ENCODE results near the gene TDRD12.

TDRD12 gene

DNA sequence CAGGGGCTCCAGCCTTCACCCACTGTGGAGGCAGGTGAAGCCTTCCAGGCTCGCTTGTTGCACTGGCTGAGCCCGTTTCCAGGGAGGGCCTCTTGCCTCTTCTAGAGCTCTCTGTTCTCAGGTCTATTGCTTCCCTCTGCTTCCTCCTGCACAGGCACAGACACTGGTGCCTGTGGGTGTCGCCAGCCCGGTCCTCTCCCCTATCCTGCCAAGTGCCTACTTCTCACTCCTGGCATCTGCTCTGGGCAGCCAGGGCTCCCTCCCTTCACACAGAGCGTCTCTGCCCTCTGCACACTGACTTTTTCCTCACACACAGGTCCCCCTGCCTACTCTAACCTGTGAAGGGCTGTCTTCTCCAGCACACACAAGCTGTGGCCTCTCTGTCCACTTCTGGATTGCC lies 89.7 kb downstream of the TDRD12 start:
- TF ChIP-seq, protein P1, sequence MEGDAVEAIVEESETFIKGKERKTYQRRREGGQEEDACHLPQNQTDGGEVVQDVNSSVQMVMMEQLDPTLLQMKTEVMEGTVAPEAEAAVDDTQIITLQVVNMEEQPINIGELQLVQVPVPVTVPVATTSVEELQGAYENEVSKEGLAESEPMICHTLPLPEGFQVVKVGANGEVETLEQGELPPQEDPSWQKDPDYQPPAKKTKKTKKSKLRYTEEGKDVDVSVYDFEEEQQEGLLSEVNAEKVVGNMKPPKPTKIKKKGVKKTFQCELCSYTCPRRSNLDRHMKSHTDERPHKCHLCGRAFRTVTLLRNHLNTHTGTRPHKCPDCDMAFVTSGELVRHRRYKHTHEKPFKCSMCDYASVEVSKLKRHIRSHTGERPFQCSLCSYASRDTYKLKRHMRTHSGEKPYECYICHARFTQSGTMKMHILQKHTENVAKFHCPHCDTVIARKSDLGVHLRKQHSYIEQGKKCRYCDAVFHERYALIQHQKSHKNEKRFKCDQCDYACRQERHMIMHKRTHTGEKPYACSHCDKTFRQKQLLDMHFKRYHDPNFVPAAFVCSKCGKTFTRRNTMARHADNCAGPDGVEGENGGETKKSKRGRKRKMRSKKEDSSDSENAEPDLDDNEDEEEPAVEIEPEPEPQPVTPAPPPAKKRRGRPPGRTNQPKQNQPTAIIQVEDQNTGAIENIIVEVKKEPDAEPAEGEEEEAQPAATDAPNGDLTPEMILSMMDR (IDR thresholded peaks at IDR 0.05) = no peak
- Histone ChIP-seq H3K27ac (no peak overlapping the region), H3K9me3 (no peaks in the 10 kb centered on the region), H3K27me3 (peaks cover 29% of the 10 kb centered on the region), H3K36me3 (no peaks in the 10 kb centered on the region), H3K4me1 (ENCODE audit: control insufficient read depth in 1 of 2, insufficient read depth in 1 of 2, low read depth in 1 of 2, low read length in 1 of 2) (no peaks in the 10 kb centered on the region), H3K4me3 (ENCODE audit: low read depth in 1 of 2, low read length in 1 of 2) (no peak overlapping the region)

DNA sequence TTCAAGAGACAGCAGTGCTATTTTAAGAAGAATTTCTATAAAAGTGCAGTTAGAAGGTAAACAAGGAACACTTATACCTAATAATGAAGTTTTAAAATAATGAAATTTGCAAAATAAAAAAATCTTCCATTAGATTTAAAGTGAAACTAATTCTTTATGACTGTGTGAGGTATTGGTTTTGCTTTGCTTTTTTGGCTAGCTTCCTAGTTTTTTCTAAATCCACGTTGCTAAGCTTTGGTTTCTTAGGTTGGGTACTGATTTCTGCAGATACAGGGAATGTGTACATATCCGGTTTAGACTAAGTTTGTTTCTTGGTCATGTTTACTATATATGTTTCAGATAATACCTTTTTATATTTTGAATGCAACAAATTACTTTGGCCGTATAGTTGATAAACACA lies 90.2 kb downstream of the TDRD12 start:
- no peaks in the 10 kb centered on the region for H3K36me3 ChIP-seq
- no peak overlapping the region for H3K4me3 ChIP-seq (ENCODE audit: low read depth in 1 of 2, low read length in 1 of 2)
- no peak overlapping the region for H3K27ac ChIP-seq
- TF ChIP-seq, protein P1 (IDR thresholded peaks at IDR 0.05) = no peak
- peaks cover 29% of the 10 kb centered on the region for H3K27me3 ChIP-seq
- no peaks in the 10 kb centered on the region for H3K9me3 ChIP-seq
- no peaks in the 10 kb centered on the region for H3K4me1 ChIP-seq (ENCODE audit: control insufficient read depth in 1 of 2, insufficient read depth in 1 of 2, low read depth in 1 of 2, low read length in 1 of 2)

DNA sequence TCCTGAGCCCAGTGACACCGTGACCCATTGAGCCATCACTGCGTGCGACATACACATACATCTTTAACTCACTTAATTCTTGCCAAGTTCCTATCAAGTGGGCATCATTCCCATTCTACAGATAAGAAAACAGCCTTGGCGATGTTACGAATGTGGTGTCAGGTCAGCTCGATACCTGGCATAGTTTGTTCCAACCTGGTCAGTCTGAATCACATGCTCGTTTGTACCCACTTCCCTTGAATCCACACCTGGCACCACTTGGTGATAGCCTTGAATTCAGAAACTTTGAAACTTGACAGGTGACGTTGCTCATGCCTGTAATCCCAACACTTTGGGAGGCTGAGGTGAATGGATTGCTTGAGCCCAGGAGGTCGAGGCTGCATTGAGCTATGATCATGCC lies 90.9 kb downstream of the TDRD12 start:
- TF ChIP-seq, protein P1 (IDR thresholded peaks at IDR 0.05) = no peak
- Histone ChIP-seq H3K4me1 (ENCODE audit: control insufficient read depth in 1 of 2, insufficient read depth in 1 of 2, low read depth in 1 of 2, low read length in 1 of 2) (no peaks in the 10 kb centered on the region), H3K36me3 (no peaks in the 10 kb centered on the region), H3K27ac (no peak overlapping the region), H3K4me3 (ENCODE audit: low read depth in 1 of 2, low read length in 1 of 2) (no peak overlapping the region), H3K9me3 (no peaks in the 10 kb centered on the region), H3K27me3 (peaks cover 29% of the 10 kb centered on the region)

DNA sequence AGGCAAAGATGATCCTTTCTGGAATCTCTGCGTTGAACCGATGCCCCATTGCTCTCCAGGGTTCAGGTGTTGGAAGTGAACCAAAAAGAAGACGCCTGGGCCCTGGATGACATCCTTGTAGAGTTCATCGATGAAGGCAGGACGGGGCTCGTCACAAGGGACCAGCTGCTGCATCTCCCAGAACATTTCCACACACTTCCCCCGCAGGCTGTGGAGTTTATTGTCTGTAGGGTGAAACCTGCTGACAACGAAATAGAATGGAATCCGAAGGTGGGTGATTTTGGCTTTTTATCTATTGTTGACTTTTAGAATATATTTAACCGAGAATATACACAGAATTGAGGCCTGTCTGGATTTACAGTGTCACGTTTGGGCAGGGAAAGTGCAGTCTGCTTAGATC lies 91.6 kb downstream of the TDRD12 start:
- no peak overlapping the region for H3K27ac ChIP-seq
- no peak overlapping the region for H3K4me3 ChIP-seq (ENCODE audit: low read depth in 1 of 2, low read length in 1 of 2)
- no peaks in the 10 kb centered on the region for H3K36me3 ChIP-seq
- peaks cover 30% of the 10 kb centered on the region for H3K27me3 ChIP-seq
- TF ChIP-seq, protein P1 (IDR thresholded peaks at IDR 0.05) = no peak
- no peaks in the 10 kb centered on the region for H3K9me3 ChIP-seq
- H3K4me1 ChIP-seq (ENCODE audit: control insufficient read depth in 1 of 2, insufficient read depth in 1 of 2, low read depth in 1 of 2, low read length in 1 of 2) = no peaks in the 10 kb centered on the region

DNA sequence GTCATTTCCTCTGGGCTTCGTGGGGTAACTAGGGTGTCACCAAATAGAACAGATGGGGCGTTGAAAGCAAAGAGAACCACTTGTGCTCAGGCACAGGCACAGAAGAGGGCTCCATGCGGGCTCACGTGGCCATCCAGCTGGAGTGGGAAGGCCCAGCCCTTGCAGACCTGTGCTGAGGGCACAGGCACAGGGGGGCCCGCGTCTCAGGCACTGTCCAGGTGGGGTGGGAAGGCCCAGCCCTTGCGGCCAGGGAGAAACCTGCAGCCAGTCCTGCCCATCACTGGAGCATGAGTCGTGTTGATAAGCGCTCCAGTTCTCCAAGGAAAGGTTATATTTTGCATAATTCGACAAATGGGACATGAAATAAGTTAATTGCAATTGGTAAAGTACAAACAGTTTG lies 92.5 kb downstream of the TDRD12 start:
- no peaks in the 10 kb centered on the region for H3K4me1 ChIP-seq (ENCODE audit: control insufficient read depth in 1 of 2, insufficient read depth in 1 of 2, low read depth in 1 of 2, low read length in 1 of 2)
- H3K9me3 ChIP-seq = no peaks in the 10 kb centered on the region
- no peak overlapping the region for H3K27ac ChIP-seq
- peaks cover 36% of the 10 kb centered on the region for H3K27me3 ChIP-seq
- H3K36me3 ChIP-seq = no peaks in the 10 kb centered on the region
- TF ChIP-seq, protein P1 (IDR thresholded peaks at IDR 0.05) = no peak
- no peak overlapping the region for H3K4me3 ChIP-seq (ENCODE audit: low read depth in 1 of 2, low read length in 1 of 2)

DNA sequence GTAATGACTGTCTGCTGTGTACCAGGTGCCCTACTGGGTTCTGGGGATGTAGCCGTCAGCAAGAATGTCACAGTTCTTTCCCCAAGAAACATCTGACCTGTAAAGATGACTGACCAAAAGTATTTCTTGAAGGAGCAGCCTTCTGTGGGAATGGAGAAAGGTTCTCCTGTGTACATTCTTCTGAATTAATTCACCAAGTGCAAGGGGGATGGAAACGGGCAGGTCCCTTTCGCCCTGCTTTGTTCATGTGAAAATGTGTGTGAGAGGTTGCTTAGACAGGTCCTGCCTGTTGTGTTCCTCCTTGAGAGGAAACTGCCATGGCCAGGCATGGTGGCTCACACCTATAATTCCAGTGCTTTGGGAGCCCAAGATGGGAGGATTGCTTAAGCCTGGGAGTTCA lies 93.0 kb downstream of the TDRD12 start:
- Histone ChIP-seq H3K4me1 (ENCODE audit: control insufficient read depth in 1 of 2, insufficient read depth in 1 of 2, low read depth in 1 of 2, low read length in 1 of 2) (no peaks in the 10 kb centered on the region), H3K4me3 (ENCODE audit: low read depth in 1 of 2, low read length in 1 of 2) (no peak overlapping the region), H3K27me3 (peaks cover 36% of the 10 kb centered on the region), H3K9me3 (no peaks in the 10 kb centered on the region), H3K27ac (no peak overlapping the region), H3K36me3 (no peaks in the 10 kb centered on the region)
- TF ChIP-seq, protein P1 (IDR thresholded peaks at IDR 0.05) = no peak
